ENCODE measurements around the gene PTPRB.
"Not testable (repeated sequence)": the region's sequence is repeated elsewhere in the genome, so short reads cannot be mapped to it uniquely, and the experiment has no call there.

Gene PTPRB

DNA sequence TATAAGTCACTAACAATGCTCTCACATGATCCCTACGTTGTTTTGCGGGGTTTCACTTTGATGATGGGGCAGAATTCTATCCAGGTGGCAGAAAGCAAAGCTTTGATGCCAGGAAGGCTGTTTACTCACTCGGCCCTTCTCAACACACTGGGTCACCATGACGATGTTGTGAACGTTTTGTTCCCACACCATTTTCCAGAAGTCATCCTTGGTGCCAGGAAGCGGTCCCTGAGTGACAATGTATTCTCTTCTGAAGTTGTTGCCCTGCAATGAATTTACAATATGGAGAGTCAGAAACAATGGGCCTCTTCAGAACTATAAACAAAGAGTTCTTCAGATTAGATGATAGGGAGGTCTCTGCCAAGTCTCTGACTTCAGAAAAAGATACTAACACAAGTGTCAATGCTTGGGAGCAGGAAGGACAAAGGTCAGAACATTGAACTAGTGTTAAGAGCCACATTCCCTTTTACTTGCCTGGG, 101.3 kb downstream of the PTPRB start:
- Histone ChIP-seq H3K9me3 (ENCODE audit: low read length) (no peaks in the 10 kb centered on the region), H3K36me3 (ENCODE audit: insufficient read depth, low read length) (no peaks in the 10 kb centered on the region), H2AFZ (ENCODE audit: low read depth, low read length) (no peak overlapping the region), H3K4me1 (ENCODE audit: insufficient read depth, low read length) (peaks cover 12% of the 10 kb centered on the region), H3K4me3 (ENCODE audit: low read length) (no peak overlapping the region), H3K27me3 (ENCODE audit: insufficient read depth, low read length) (no peaks in the 10 kb centered on the region)

DNA sequence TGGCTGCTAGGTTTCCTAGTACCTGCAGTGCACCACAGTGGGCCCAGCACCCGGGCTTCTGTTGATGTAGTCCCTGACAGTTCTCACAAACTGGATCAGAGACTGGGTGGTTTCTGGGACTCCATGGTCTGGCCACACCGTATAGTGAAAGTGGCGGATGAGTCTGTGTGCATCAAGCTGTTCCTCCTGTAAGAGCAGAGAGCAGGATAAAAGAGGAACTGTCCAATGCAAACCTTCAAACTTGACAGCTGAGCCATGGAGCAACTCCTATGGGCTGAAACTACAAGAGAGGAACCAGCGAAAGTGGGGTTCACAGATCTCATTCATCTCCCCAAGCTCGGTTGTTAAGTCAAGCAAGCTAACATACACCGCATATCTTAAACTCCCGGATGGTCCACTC, 102.8 kb downstream of the PTPRB start:
- Histone ChIP-seq H3K27me3 (ENCODE audit: insufficient read depth, low read length) (no peaks in the 10 kb centered on the region), H3K4me3 (ENCODE audit: low read length) (no peak overlapping the region), H2AFZ (ENCODE audit: low read depth, low read length) (no peak overlapping the region), H3K9me3 (ENCODE audit: low read length) (no peaks in the 10 kb centered on the region), H3K4me1 (ENCODE audit: insufficient read depth, low read length) (peaks cover 12% of the 10 kb centered on the region), H3K36me3 (ENCODE audit: insufficient read depth, low read length) (no peaks in the 10 kb centered on the region)

DNA sequence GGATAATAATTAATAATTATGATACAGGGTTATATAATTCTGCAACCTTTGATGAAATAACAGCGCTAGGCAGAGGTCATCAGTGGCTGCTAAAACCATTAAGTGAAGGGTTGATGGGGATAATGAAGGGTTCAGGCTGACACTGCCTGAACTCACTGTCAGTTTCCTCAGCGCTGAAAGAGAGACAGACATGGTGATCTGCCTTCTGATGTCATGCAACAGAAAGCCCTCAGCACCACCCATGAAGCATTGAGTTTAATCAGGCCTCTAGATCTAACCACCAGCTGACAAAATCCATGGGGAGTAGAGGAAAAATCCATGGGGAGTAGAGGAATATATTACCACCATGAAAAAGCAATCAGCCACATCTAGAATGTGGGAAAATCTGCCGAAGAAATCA, 107.6 kb downstream of the PTPRB start:
- Histone ChIP-seq H3K4me3 (ENCODE audit: low read length) (no peak overlapping the region), H2AFZ (ENCODE audit: low read depth, low read length) (no peak overlapping the region), H3K9me3 (ENCODE audit: low read length) (no peaks in the 10 kb centered on the region), H3K4me1 (ENCODE audit: insufficient read depth, low read length) (no peaks in the 10 kb centered on the region), H3K36me3 (ENCODE audit: insufficient read depth, low read length) (no peaks in the 10 kb centered on the region), H3K27me3 (ENCODE audit: insufficient read depth, low read length) (no peaks in the 10 kb centered on the region)

DNA sequence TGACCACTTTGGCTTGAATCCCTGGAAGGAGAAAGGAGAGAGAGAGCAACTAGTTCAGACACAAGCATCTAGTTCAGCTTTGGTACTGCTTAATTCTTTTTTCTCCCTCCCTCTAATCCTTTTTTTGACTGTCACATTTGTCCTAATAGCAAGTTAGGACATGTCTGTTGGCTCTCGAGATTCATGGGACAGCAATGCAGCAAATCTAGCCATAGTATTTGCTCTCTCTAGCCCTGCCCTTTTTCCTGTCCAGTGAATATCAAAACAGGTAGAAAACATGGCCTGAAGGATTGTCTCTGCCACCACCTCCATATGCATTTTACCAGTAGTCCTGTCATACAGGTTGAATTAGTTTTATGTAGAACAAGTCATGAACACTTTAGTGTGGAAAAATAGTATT, 116.4 kb downstream of the PTPRB start:
- Histone ChIP-seq H3K27me3 (ENCODE audit: insufficient read depth, low read length) (no peaks in the 10 kb centered on the region), H3K4me1 (ENCODE audit: insufficient read depth, low read length) (no peaks in the 10 kb centered on the region), H2AFZ (ENCODE audit: low read depth, low read length) (no peak overlapping the region), H3K36me3 (ENCODE audit: insufficient read depth, low read length) (no peaks in the 10 kb centered on the region), H3K9me3 (ENCODE audit: low read length) (no peaks in the 10 kb centered on the region), H3K4me3 (ENCODE audit: low read length) (no peak overlapping the region)

DNA sequence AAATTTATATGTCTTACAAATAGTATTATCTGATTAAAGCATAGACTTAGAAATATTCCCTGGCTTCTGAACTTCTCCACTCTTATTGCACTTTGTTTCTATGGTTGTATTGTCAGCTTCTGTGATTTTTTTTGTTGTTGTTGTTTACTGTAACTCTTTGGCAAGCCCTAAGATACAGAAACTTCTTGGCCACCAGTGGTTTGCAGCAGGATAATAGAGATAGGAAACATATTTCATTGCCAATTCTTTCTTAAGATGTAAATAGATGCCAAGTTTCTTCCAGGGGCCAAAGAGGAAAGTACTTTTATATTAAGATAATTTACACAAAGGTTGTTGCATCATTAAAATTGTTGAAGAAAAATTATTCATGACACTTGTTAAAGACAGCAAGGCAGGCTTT, 123.8 kb downstream of the PTPRB start:
- no peaks in the 10 kb centered on the region for H3K36me3 ChIP-seq (ENCODE audit: insufficient read depth, low read length)
- no peaks in the 10 kb centered on the region for H3K9me3 ChIP-seq (ENCODE audit: low read length)
- H3K4me1 ChIP-seq (ENCODE audit: insufficient read depth, low read length) = no peaks in the 10 kb centered on the region
- no peak overlapping the region for H3K4me3 ChIP-seq (ENCODE audit: low read length)
- no peak overlapping the region for H2AFZ ChIP-seq (ENCODE audit: low read depth, low read length)
- H3K27me3 ChIP-seq (ENCODE audit: insufficient read depth, low read length) = no peaks in the 10 kb centered on the region

DNA sequence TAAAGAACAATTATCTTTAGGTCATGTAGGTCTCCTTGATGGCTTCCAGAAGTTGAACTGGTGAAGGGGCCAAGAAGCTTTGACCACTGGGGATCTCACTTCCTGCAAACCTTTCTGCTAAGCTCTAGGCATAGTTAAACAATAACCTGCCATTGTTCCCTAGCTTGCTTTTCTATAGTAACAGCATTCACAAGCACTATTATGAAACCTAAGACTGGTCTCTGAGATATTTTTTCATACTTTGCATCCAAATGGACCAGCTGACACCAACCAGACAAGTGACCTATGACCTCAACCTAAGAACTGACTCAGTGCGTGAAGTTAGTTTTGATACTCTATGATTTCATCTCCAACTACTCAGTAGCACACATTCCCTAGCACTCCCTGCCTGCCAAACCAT, 129.1 kb downstream of the PTPRB start:
- no peaks in the 10 kb centered on the region for H3K4me1 ChIP-seq (ENCODE audit: insufficient read depth, low read length)
- H3K9me3 ChIP-seq (ENCODE audit: low read length) = no peaks in the 10 kb centered on the region
- H3K27me3 ChIP-seq (ENCODE audit: insufficient read depth, low read length) = no peaks in the 10 kb centered on the region
- H2AFZ ChIP-seq (ENCODE audit: low read depth, low read length) = no peak overlapping the region
- H3K36me3 ChIP-seq (ENCODE audit: insufficient read depth, low read length) = no peaks in the 10 kb centered on the region
- no peak overlapping the region for H3K4me3 ChIP-seq (ENCODE audit: low read length)

DNA sequence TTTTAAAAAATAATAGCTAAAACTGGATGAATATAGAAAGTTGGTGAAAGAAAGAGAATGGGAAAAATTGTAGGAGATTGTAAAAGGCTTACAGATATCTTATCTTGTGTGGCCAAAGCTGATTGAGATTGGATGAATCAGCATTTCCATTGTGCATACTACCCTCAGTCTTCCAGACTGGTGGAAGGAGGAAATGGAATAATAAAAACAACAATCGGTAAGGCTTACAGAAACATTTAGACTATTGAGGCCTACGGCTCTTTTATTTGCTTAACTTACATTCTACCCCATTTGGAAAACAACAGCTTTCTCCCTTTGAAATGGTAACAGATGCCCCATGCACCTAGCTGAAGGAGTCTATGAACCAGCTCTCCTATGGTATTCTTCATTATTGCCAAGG, 129.8 kb downstream of the PTPRB start:
- Histone ChIP-seq H3K4me1 (ENCODE audit: insufficient read depth, low read length) (no peaks in the 10 kb centered on the region), H3K9me3 (ENCODE audit: low read length) (no peaks in the 10 kb centered on the region), H2AFZ (ENCODE audit: low read depth, low read length) (no peak overlapping the region), H3K36me3 (ENCODE audit: insufficient read depth, low read length) (no peaks in the 10 kb centered on the region), H3K4me3 (ENCODE audit: low read length) (no peak overlapping the region), H3K27me3 (ENCODE audit: insufficient read depth, low read length) (no peaks in the 10 kb centered on the region)

DNA sequence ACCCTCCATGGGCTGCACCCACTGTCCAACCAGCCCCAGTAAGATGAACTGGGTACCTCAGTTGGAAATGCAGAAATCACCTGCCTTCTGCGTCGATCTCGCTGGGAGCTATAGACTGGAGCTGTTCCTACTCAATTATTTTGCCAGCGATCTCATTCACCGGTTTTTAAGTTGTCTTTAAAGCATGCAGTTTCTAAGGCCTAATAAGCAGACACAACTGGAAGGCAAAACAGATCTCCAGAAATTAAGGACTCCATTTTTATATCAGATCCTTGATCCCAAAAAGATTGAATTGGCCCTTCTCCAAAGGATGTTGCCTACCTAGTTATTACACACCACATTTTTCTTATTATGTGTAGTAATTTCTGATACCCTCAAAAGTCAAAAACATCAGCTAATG, 139.7 kb downstream of the PTPRB start:
- Histone ChIP-seq H2AFZ (ENCODE audit: low read depth, low read length) (no peak overlapping the region), H3K9me3 (ENCODE audit: low read length) (peaks cover 2% of the 10 kb centered on the region), H3K4me3 (ENCODE audit: low read length) (no peak overlapping the region), H3K36me3 (ENCODE audit: insufficient read depth, low read length) (no peaks in the 10 kb centered on the region), H3K27me3 (ENCODE audit: insufficient read depth, low read length) (no peaks in the 10 kb centered on the region), H3K4me1 (ENCODE audit: insufficient read depth, low read length) (no peaks in the 10 kb centered on the region)

DNA sequence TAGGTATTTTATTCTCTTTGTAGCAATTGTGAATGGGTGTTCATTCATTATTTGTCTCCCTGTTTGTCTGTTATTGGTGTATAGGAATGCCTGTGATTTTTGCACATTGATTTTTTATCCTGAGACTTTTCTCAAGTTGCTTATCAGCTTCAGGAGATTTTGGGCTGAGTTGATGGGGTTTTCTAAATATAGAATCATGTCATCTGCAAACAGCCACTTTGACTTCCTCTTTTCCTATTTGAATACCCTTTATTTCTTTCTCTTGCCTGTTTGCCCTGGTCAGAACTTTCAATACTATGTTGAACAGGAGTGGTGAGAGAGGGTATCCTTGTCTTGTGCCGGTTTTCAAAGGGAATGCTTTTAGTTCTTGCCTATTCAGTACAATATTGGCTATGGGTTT, 144.3 kb downstream of the PTPRB start:
- H3K9me3 ChIP-seq (ENCODE audit: low read length); H3K4me1 ChIP-seq (ENCODE audit: insufficient read depth, low read length); H3K27me3 ChIP-seq (ENCODE audit: insufficient read depth, low read length); H3K4me3 ChIP-seq (ENCODE audit: low read length); H2AFZ ChIP-seq (ENCODE audit: low read depth, low read length); H3K36me3 ChIP-seq (ENCODE audit: insufficient read depth, low read length): not testable (repeated sequence)

DNA sequence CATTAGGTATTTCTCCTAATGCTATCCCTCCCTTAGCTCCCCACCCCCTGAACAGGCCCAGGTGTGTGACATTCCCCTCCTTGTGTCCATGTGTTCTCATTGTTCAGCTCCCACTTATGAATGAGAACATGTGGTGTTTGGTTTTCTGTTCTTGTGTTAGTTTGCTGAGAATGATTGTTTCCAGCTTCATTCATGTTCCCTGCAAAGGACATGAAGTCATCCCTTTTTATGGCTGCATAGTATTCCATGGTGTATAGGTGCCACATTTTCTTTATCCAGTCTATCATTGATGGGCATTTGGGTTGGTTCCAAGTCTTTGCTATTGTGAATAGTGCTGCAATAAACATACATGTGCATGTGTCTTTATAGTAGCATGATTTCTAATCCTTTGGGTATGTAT, 146.3 kb downstream of the PTPRB start:
- not testable (repeated sequence) for H3K36me3 ChIP-seq (ENCODE audit: insufficient read depth, low read length); H3K27me3 ChIP-seq (ENCODE audit: insufficient read depth, low read length); H2AFZ ChIP-seq (ENCODE audit: low read depth, low read length); H3K4me1 ChIP-seq (ENCODE audit: insufficient read depth, low read length); H3K4me3 ChIP-seq (ENCODE audit: low read length); H3K9me3 ChIP-seq (ENCODE audit: low read length)

DNA sequence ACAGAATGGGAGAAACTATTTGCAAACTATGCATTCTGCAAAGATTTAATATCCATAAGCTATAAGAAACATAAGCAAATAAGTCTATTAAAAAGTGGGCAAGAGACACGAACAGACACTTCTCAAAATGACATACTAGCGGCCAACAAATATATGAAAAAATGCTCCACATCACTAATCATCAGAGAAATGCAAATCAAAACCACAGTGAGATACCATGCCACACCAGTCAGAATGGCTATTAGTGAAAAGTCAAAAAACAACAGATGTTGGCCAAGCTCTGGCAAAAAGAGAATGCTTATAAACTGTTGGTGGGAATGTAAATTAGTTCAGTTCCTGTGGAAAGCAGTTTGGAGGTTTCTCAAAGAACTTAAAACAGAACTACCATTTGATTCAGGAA, 149.8 kb downstream of the PTPRB start:
- Histone ChIP-seq H3K4me3 (ENCODE audit: low read length) (no peak overlapping the region), H3K4me1 (ENCODE audit: insufficient read depth, low read length) (no peaks in the 10 kb centered on the region), H2AFZ (ENCODE audit: low read depth, low read length) (no peak overlapping the region)

DNA sequence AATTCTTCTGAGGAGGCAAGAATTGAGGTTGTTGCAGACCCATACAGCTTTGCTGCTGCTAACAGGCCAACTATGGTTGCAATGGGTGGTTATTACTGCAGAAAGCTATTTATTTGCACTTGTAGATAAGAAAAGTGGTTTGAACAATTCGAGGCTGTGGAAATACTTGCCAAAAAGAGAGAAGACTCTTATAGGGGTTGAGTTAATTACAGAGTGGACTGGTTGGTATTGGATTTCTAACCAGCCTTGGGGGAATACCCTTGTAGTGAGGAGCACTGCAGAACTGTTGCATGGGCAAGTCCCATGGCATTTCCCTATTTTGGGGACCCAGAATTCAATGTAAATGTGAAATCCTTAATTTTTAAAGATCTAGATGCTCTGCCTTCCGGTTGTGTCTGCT, 150.6 kb downstream of the PTPRB start:
- no peaks in the 10 kb centered on the region for H3K36me3 ChIP-seq (ENCODE audit: insufficient read depth, low read length)
- no peak overlapping the region for H3K4me3 ChIP-seq (ENCODE audit: low read length)
- no peaks in the 10 kb centered on the region for H3K9me3 ChIP-seq (ENCODE audit: low read length)
- H2AFZ ChIP-seq (ENCODE audit: low read depth, low read length) = no peak overlapping the region
- no peaks in the 10 kb centered on the region for H3K27me3 ChIP-seq (ENCODE audit: insufficient read depth, low read length)
- H3K4me1 ChIP-seq (ENCODE audit: insufficient read depth, low read length) = no peaks in the 10 kb centered on the region

More for the DNA sequence above, 149.8 kb downstream of the PTPRB start:
- H3K36me3 ChIP-seq (ENCODE audit: insufficient read depth, low read length) = no peaks in the 10 kb centered on the region
- H3K9me3 ChIP-seq (ENCODE audit: low read length) = no peaks in the 10 kb centered on the region
- H3K27me3 ChIP-seq (ENCODE audit: insufficient read depth, low read length) = no peaks in the 10 kb centered on the region

DNA sequence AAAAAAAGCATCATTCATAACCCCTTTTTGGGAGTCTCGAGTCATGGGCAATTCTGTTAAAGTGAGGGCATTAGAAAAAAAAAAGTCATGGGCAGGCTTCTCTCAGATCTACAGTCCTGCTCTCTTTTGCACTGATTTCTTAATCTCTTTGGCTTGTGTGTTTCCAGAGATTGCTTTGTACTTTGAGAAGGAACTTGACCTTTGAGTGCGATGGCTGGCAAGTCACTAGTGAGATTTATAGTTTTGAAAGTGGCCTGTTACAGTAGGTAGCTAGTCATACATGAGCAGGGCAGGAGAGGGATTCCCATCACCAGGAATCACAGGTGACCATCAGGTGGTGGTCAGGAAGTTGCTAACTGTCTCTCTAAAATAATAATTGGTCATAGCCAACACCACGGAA, 151.5 kb downstream of the PTPRB start:
- H3K27me3 ChIP-seq (ENCODE audit: insufficient read depth, low read length) = no peaks in the 10 kb centered on the region

DNA sequence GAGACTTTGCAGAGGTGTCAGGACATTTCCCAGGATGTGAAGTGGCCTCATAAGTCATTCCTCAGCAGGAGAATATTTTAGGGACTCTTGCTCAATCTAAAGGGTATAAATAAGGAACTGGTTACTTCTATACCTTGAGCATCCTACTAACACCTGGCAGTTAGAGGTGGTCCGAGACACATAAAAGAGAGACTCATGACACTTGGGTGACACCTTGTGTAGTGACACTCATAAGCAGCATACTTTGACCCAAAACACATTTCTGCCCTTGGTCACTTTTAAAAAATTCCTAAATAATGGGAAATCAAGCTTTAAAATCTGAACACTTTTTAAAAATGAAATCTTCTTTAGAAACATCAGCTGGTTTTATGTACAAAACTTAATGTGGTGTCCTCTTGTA, 152.8 kb downstream of the PTPRB start:
- Histone ChIP-seq H2AFZ (ENCODE audit: low read depth, low read length) (no peak overlapping the region), H3K9me3 (ENCODE audit: low read length) (no peaks in the 10 kb centered on the region), H3K36me3 (ENCODE audit: insufficient read depth, low read length) (no peaks in the 10 kb centered on the region), H3K27me3 (ENCODE audit: insufficient read depth, low read length) (no peaks in the 10 kb centered on the region), H3K4me1 (ENCODE audit: insufficient read depth, low read length) (no peaks in the 10 kb centered on the region), H3K4me3 (ENCODE audit: low read length) (no peak overlapping the region)

More for the DNA sequence above, 151.5 kb downstream of the PTPRB start:
- no peak overlapping the region for H3K4me3 ChIP-seq (ENCODE audit: low read length)
- H3K9me3 ChIP-seq (ENCODE audit: low read length) = no peaks in the 10 kb centered on the region
- no peak overlapping the region for H2AFZ ChIP-seq (ENCODE audit: low read depth, low read length)
- no peaks in the 10 kb centered on the region for H3K4me1 ChIP-seq (ENCODE audit: insufficient read depth, low read length)
- H3K36me3 ChIP-seq (ENCODE audit: insufficient read depth, low read length) = no peaks in the 10 kb centered on the region
